ENCODE results near the gene RGS6. TPM values are rescaled to one million over a fixed set of nuclear protein-coding genes. Genes with fewer than 3 reads are reported as not detected.

The RGS6 gene
- total and polyA plus RNA-seq, 4 donors, result 0.06 to 5.3 (median 0.17) TPM; not detected in 1

GRCh38 chr14:72452774-72453173 lies 520.5 kb downstream of the RGS6 start:
- 93% methylated on average over 5 of the region's 5 CpGs for WGBS
- H3K4me1 ChIP-seq (ENCODE audit: control insufficient read depth in 4 of 4, insufficient read depth in 4 of 4, low read length in 3 of 4), result no peaks in the 10 kb centered on the region
- TF ChIP-seq JUND (IDR thresholded peaks at IDR 0.05) (no peak), HNF4G (IDR thresholded peaks at IDR 0.05) (no peak), GABPA (IDR thresholded peaks at IDR 0.05 in 1 of 2, conservative IDR thresholded peaks at IDR 0.05 in 1 of 2) (no peak)
- no peaks in the 10 kb centered on the region for H3K9me3 ChIP-seq (ENCODE audit: control insufficient read depth in 4 of 4, low read length in 3 of 4)
- H3K4me3 ChIP-seq (ENCODE audit: low read depth in 1 of 3, low read length in 3 of 3), result no peak overlapping the region
- no peak overlapping the region for H3K27ac ChIP-seq (ENCODE audit: low read depth in 1 of 2, low read length in 2 of 2)
- no peaks in the 10 kb centered on the region for H3K36me3 ChIP-seq (ENCODE audit: control insufficient read depth in 4 of 4, insufficient read depth in 3 of 4, low read depth in 1 of 4, low read length in 3 of 4)
- no peak for DNase-seq (ENCODE audit: low spot score)
- H3K9ac ChIP-seq (ENCODE audit: low read depth in 1 of 2, low read length in 2 of 2), result no peak overlapping the region
- H3K27me3 ChIP-seq (ENCODE audit: control insufficient read depth in 4 of 4, insufficient read depth in 4 of 4, low read length in 3 of 4), result peaks cover 0 to 3% (median 0%) of the 10 kb centered on the region in 4 donors

GRCh38 chr14:72454388-72455160 lies 522.3 kb downstream of the RGS6 start:
- no peaks in the 10 kb centered on the region for H3K36me3 ChIP-seq (ENCODE audit: control insufficient read depth in 4 of 4, insufficient read depth in 3 of 4, low read depth in 1 of 4, low read length in 3 of 4)
- H3K27me3 ChIP-seq (ENCODE audit: control insufficient read depth in 4 of 4, insufficient read depth in 4 of 4, low read length in 3 of 4), result peaks cover 0 to 4% (median 2%) of the 10 kb centered on the region in 4 donors
- no peak overlapping the region for H3K4me3 ChIP-seq (ENCODE audit: low read depth in 1 of 3, low read length in 3 of 3)
- no peak for DNase-seq (ENCODE audit: low spot score)
- no peaks in the 10 kb centered on the region for H3K9me3 ChIP-seq (ENCODE audit: control insufficient read depth in 4 of 4, low read length in 3 of 4)
- no peak overlapping the region for H3K9ac ChIP-seq (ENCODE audit: low read depth in 1 of 2, low read length in 2 of 2)
- H3K4me1 ChIP-seq (ENCODE audit: control insufficient read depth in 4 of 4, insufficient read depth in 4 of 4, low read length in 3 of 4), result no peaks in the 10 kb centered on the region
- no peak overlapping the region for H3K27ac ChIP-seq (ENCODE audit: low read depth in 1 of 2, low read length in 2 of 2)
- TF ChIP-seq ATF3 (IDR thresholded peaks at IDR 0.05) (no peak), GABPA (IDR thresholded peaks at IDR 0.05 in 1 of 2, conservative IDR thresholded peaks at IDR 0.05 in 1 of 2) (no peak), HNF4A (conservative IDR thresholded peaks at IDR 0.05) (no peak), FOXA2 (IDR thresholded peaks at IDR 0.05) (no peak), JUND (IDR thresholded peaks at IDR 0.05) (no peak), YY1 (IDR thresholded peaks at IDR 0.05) (no peak), EGR1 (IDR thresholded peaks at IDR 0.05; ENCODE audit: low read depth in 2 of 2) (no peak), RXRA (IDR thresholded peaks at IDR 0.05) (no peak), NR2F2 (IDR thresholded peaks at IDR 0.05) (no peak), RAD21 (IDR thresholded peaks at IDR 0.05) (no peak)
- TF ChIP-seq, protein P1, sequence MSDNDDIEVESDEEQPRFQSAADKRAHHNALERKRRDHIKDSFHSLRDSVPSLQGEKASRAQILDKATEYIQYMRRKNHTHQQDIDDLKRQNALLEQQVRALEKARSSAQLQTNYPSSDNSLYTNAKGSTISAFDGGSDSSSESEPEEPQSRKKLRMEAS (IDR thresholded peaks at IDR 0.05), result no peak
- TF ChIP-seq, protein P2, sequence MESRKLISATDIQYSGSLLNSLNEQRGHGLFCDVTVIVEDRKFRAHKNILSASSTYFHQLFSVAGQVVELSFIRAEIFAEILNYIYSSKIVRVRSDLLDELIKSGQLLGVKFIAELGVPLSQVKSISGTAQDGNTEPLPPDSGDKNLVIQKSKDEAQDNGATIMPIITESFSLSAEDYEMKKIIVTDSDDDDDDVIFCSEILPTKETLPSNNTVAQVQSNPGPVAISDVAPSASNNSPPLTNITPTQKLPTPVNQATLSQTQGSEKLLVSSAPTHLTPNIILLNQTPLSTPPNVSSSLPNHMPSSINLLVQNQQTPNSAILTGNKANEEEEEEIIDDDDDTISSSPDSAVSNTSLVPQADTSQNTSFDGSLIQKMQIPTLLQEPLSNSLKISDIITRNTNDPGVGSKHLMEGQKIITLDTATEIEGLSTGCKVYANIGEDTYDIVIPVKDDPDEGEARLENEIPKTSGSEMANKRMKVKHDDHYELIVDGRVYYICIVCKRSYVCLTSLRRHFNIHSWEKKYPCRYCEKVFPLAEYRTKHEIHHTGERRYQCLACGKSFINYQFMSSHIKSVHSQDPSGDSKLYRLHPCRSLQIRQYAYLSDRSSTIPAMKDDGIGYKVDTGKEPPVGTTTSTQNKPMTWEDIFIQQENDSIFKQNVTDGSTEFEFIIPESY (IDR thresholded peaks at IDR 0.05), result no peak
- 57% methylated on average over 3 of the region's 3 CpGs for WGBS

GRCh38 chr14:72457641-72458040 lies 525.4 kb downstream of the RGS6 start:
- Histone ChIP-seq H3K9me3 (ENCODE audit: control insufficient read depth in 4 of 4, low read length in 3 of 4) (no peaks in the 10 kb centered on the region), H3K27ac (ENCODE audit: low read depth in 1 of 2, low read length in 2 of 2) (no peak overlapping the region), H3K36me3 (ENCODE audit: control insufficient read depth in 4 of 4, insufficient read depth in 3 of 4, low read depth in 1 of 4, low read length in 3 of 4) (no peaks in the 10 kb centered on the region), H3K4me3 (ENCODE audit: low read depth in 1 of 3, low read length in 3 of 3) (no peak overlapping the region), H3K27me3 (ENCODE audit: control insufficient read depth in 4 of 4, insufficient read depth in 4 of 4, low read length in 3 of 4) (peaks cover 0 to 4% (median 2%) of the 10 kb centered on the region in 4 donors), H3K4me1 (ENCODE audit: control insufficient read depth in 4 of 4, insufficient read depth in 4 of 4, low read length in 3 of 4) (no peaks in the 10 kb centered on the region), H3K9ac (ENCODE audit: low read depth in 1 of 2, low read length in 2 of 2) (no peak overlapping the region)
- no peak for DNase-seq (ENCODE audit: low spot score)
- WGBS, result 87% methylated on average over 4 of the region's 4 CpGs
- TF ChIP-seq NR2F2 (IDR thresholded peaks at IDR 0.05), result no peak
- TF ChIP-seq SP1 (IDR thresholded peaks at IDR 0.05), result no peak
- TF ChIP-seq REST (IDR thresholded peaks at IDR 0.05), result no peak
- TF ChIP-seq HNF4G (IDR thresholded peaks at IDR 0.05), result no peak
- TF ChIP-seq FOXA2 (IDR thresholded peaks at IDR 0.05), result no peak
- no peak for TF ChIP-seq GABPA (IDR thresholded peaks at IDR 0.05 in 1 of 2, conservative IDR thresholded peaks at IDR 0.05 in 1 of 2)
- TF ChIP-seq ATF3 (IDR thresholded peaks at IDR 0.05), result no peak
- TF ChIP-seq TAF1 (conservative IDR thresholded peaks at IDR 0.05), result no peak
- no peak for TF ChIP-seq FOXA1 (IDR thresholded peaks at IDR 0.05)
- TF ChIP-seq, protein P1 (IDR thresholded peaks at IDR 0.05), result no peak
- no peak for TF ChIP-seq RXRA (IDR thresholded peaks at IDR 0.05)
- TF ChIP-seq RAD21 (IDR thresholded peaks at IDR 0.05), result no peak
- no peak for TF ChIP-seq JUND (IDR thresholded peaks at IDR 0.05)
- no peak for TF ChIP-seq EGR1 (IDR thresholded peaks at IDR 0.05; ENCODE audit: low read depth in 2 of 2)
- TF ChIP-seq, protein P3, sequence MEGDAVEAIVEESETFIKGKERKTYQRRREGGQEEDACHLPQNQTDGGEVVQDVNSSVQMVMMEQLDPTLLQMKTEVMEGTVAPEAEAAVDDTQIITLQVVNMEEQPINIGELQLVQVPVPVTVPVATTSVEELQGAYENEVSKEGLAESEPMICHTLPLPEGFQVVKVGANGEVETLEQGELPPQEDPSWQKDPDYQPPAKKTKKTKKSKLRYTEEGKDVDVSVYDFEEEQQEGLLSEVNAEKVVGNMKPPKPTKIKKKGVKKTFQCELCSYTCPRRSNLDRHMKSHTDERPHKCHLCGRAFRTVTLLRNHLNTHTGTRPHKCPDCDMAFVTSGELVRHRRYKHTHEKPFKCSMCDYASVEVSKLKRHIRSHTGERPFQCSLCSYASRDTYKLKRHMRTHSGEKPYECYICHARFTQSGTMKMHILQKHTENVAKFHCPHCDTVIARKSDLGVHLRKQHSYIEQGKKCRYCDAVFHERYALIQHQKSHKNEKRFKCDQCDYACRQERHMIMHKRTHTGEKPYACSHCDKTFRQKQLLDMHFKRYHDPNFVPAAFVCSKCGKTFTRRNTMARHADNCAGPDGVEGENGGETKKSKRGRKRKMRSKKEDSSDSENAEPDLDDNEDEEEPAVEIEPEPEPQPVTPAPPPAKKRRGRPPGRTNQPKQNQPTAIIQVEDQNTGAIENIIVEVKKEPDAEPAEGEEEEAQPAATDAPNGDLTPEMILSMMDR (IDR thresholded peaks at IDR 0.05; ENCODE audit: low read depth, low read length, missing input control), result no peak
